HL-60 (cell line): ENCODE results near the gene OOEP.

Experiments
- DNase-seq, 2 experiments: peaks; one replicate each; pipeline ENCODE4 v3.0.0-alpha.2; 2010 to 2020; ENCODE audit warnings: low read depth in 1 of 2, low spot score in 1 of 2
- H3K27ac ChIP-seq: fragments of 250-450 bp; sonication (Bioruptor Pico); replicated peaks from 2 replicates; pipeline ENCODE4 v1.5.1; 2020; ENCODE audit warnings: mild to moderate bottlenecking, moderate library complexity
- H3K27me3 ChIP-seq: fragments of 250-450 bp; sonication (Bioruptor Pico); 2 replicates; pipeline ENCODE4 v1.5.1; 2021; ENCODE audit warnings: mild to moderate bottlenecking, moderate library complexity; ENCODE audit not compliant: insufficient read depth, poor library complexity, severe bottlenecking
- H3K4me3 ChIP-seq: replicated peaks from 2 replicates; pipeline ENCODE4 v1.5.1; 2011; ENCODE audit warnings: mild to moderate bottlenecking, control low read depth, low read length; ENCODE audit not compliant: insufficient read depth
- CTCF ChIP-seq: IDR thresholded peaks from one replicate; pipeline ENCODE4 v1.5.1; 2011; ENCODE audit warnings: low read length, control low read depth, inconsistent platforms; ENCODE audit not compliant: insufficient read depth
- GABPA ChIP-seq: IDR thresholded peaks from 2 replicates; pipeline ENCODE4 v1.6.1; 2012; ENCODE audit warnings: low read depth
- POLR2AphosphoS5 ChIP-seq: IDR thresholded peaks from 2 replicates; pipeline ENCODE4 v1.6.1; 2012; ENCODE audit warnings: low read depth
- REST ChIP-seq: IDR thresholded peaks from 2 replicates; pipeline ENCODE4 v1.6.1; 2012; ENCODE audit warnings: low read depth; ENCODE audit not compliant: insufficient replicate concordance
- SPI1 ChIP-seq: IDR thresholded peaks from 2 replicates; pipeline ENCODE4 v1.6.1; 2012; ENCODE audit warnings: low read depth, mild to moderate bottlenecking, borderline replicate concordance

Gene OOEP

GRCh38 chr6:73362358-73362757, 7.3 kb downstream of the OOEP start, which contains the start of gene KHDC3L:
TSS of gene KHDC3L (plus strand) at chr6:73362658. CDS start at chr6:73362730, 72 bp downstream.
- no peak for DNase-seq
- TF ChIP-seq REST: no peak
- TF ChIP-seq CTCF: no peak
- no peak for TF ChIP-seq SPI1
- no peak for TF ChIP-seq POLR2AphosphoS5
- no peak for TF ChIP-seq GABPA
- Histone ChIP-seq H3K27me3 (no peaks in the 10 kb centered on the region), H3K4me3 (no peak within 1 kb of the TSS), H3K27ac (no peak within 1 kb of the TSS)

- no peak for TF ChIP-seq REST
- no peak for TF ChIP-seq POLR2AphosphoS5
- TF ChIP-seq GABPA: no peak
- TF ChIP-seq CTCF: no peak
- TF ChIP-seq SPI1: no peak
- no peak within 1 kb of the TSS for H3K4me3 ChIP-seq
- H3K27ac ChIP-seq: no peak within 1 kb of the TSS
- no peak for DNase-seq
- no peaks in the 10 kb centered on the region for H3K27me3 ChIP-seq
Measured at GRCh38 chr6:73353636-73354593, 15.8 kb downstream of the OOEP start, which contains the start of gene DPPA5. TSS of gene DPPA5 (minus strand) at chr6:73354276. CDS start at chr6:73354225, 51 bp downstream.

GRCh38 chr6:73349311-73349710, 20.4 kb downstream of the OOEP start:
- Histone ChIP-seq H3K27ac (no peak overlapping the region), H3K27me3 (no peaks in the 10 kb centered on the region), H3K4me3 (no peak overlapping the region)
- TF ChIP-seq GABPA (no peak), CTCF (no peak), POLR2AphosphoS5 (no peak), REST (no peak), SPI1 (no peak)
- no peak for DNase-seq
